K562 (cell line): ENCODE measurements around the gene PTGER2. TPM values are rescaled to one million over a fixed set of nuclear protein-coding genes. Genes with fewer than 3 reads are reported as not detected.

Experiments
- FIP1L1 ChIP-seq: fragments of 200-400 bp; formaldehyde crosslinking; IDR thresholded peaks from 2 replicates; pipeline ENCODE4 v1.6.1; 2018; ENCODE audit warnings: mild to moderate bottlenecking, low read depth, low read length; ENCODE audit not compliant: poor library complexity, severe bottlenecking
- LCOR ChIP-seq: sonication (generic); formaldehyde crosslinking; IDR thresholded peaks from 2 replicates; pipeline ENCODE4 v1.8.0; 2022; ENCODE audit warnings: mild to moderate bottlenecking, missing genetic modification reagents
- MTF1 ChIP-seq: fragments of 250-450 bp; sonication (Bioruptor Pico); IDR thresholded peaks from 2 replicates; pipeline ENCODE4 v1.9.0; 2021; ENCODE audit warnings: moderate library complexity, mild to moderate bottlenecking, inconsistent platforms, borderline replicate concordance
- SETDB1 ChIP-seq: IDR thresholded peaks from one replicate; pipeline ENCODE4 v1.6.1; 2012; ENCODE audit warnings: low read length, control low read depth, inconsistent platforms
- SRSF9 ChIP-seq: fragments of 200-400 bp; formaldehyde crosslinking; IDR thresholded peaks from 2 replicates; pipeline ENCODE4 v1.6.1; 2017; ENCODE audit warnings: low read depth, low read length, borderline replicate concordance
- YY1 ChIP-seq, 3 experiments: IDR thresholded peaks; 2 replicates each; pipeline ENCODE4 v1.6.1; 2011; ENCODE audit warnings: low read length in 2 of 3, mild to moderate bottlenecking in 2 of 3, moderate library complexity in 2 of 3, borderline replicate concordance in 1 of 3, control low read depth in 1 of 3, low read depth in 1 of 3; ENCODE audit not compliant: insufficient read depth in 3 of 3, insufficient replicate concordance in 2 of 3, control insufficient read depth in 1 of 3, insufficient read length in 1 of 3; ENCODE audit errors: extremely low read depth in 1 of 3
- ZNF444 ChIP-seq: fragments of 250-450 bp; sonication (Bioruptor Pico); IDR thresholded peaks from 2 replicates; pipeline ENCODE4 v1.4.0; 2020; ENCODE audit warnings: mild to moderate bottlenecking, moderate library complexity
- polyA plus RNA-seq, 8 experiments: library from polyadenylated mRNA; depleted of rRNA in 4 of 8; stranded (reverse) in 5 of 8; unstranded in 3 of 8; fragments of >200 nt; fragmentation: Nextera tagmentation in 2 of 8; fragmentation: Illumina TruSeq in 1 of 8; extraction: Ambion mirVana in 2 of 8; extraction: Trizol in 1 of 8; gene quantifications; 2 replicates each; pipeline versions ENCODE4 v1.2.1 to v1.2.3, GENCODE V29; 2011 to 2014; ENCODE audit warnings: inconsistent platforms in 1 of 8, missing spikeins in 1 of 8
- total RNA-seq, 7 experiments: library from RNA; depleted of rRNA in 6 of 7; stranded (reverse); fragments of >200 nt in 6 of 7; fragmentation: Illumina TruSeq in 2 of 7; extraction: Trizol in 2 of 7; gene quantifications; 2 replicates each; pipeline versions ENCODE4 v1.2.1 to v1.2.3, GENCODE V29; 2011 to 2021; ENCODE audit warnings: low replicate concordance in 1 of 7
- TF ChIP-seq, protein P1 (sequence below): fragments of 450-650 bp; IDR thresholded peaks from 2 replicates; pipeline ENCODE4 v1.6.1; 2016; ENCODE audit warnings: borderline replicate concordance
- TF ChIP-seq, protein P2 (sequence below): fragments of 250-450 bp; sonication (Bioruptor Pico); IDR thresholded peaks from 2 replicates; pipeline ENCODE4 v1.8.0; 2022; ENCODE audit warnings: moderate library complexity, mild to moderate bottlenecking, inconsistent platforms

PTGER2 gene
- total and polyA plus RNA-seq, 9 of the 15 experiments (the other 6 are each of a cell fraction or from before 2014, with no cell fraction given), result not detected

DNA sequence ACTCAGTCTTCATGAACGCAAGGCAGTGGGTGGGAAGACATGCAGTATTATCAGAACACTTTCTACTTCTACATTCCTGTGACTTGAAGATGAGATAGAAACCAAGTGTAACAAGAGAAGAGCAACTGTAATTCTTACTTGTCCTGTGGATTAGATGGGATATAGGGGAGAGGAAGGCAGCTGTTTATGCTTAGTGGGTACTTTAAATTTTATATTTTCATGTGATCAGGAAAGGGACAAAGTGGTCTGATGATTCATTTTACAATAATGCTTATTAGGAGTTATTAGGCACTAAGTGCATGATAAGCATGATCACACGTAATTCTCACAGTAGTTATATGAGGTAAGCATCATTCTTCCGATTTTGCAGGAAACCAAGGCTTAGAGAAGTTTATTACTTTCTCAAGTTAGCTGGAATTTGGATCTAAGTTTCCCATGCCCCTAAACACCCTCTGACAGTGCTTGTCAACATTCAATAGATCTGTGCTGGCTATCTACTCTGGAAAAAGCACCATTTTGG, 52.7 kb downstream of the PTGER2 start (continued):
- TF ChIP-seq, protein P1, sequence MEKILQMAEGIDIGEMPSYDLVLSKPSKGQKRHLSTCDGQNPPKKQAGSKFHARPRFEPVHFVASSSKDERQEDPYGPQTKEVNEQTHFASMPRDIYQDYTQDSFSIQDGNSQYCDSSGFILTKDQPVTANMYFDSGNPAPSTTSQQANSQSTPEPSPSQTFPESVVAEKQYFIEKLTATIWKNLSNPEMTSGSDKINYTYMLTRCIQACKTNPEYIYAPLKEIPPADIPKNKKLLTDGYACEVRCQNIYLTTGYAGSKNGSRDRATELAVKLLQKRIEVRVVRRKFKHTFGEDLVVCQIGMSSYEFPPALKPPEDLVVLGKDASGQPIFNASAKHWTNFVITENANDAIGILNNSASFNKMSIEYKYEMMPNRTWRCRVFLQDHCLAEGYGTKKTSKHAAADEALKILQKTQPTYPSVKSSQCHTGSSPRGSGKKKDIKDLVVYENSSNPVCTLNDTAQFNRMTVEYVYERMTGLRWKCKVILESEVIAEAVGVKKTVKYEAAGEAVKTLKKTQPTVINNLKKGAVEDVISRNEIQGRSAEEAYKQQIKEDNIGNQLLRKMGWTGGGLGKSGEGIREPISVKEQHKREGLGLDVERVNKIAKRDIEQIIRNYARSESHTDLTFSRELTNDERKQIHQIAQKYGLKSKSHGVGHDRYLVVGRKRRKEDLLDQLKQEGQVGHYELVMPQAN, result no peak
- TF ChIP-seq, protein P2, sequence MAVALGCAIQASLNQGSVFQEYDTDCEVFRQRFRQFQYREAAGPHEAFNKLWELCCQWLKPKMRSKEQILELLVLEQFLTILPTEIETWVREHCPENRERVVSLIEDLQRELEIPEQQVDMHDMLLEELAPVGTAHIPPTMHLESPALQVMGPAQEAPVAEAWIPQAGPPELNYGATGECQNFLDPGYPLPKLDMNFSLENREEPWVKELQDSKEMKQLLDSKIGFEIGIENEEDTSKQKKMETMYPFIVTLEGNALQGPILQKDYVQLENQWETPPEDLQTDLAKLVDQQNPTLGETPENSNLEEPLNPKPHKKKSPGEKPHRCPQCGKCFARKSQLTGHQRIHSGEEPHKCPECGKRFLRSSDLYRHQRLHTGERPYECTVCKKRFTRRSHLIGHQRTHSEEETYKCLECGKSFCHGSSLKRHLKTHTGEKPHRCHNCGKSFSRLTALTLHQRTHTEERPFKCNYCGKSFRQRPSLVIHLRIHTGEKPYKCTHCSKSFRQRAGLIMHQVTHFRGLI (CRISPR knock-in tag), result no peak
- no peak for TF ChIP-seq SETDB1
- no peak for TF ChIP-seq LCOR (CRISPR knock-in tag)
- TF ChIP-seq SRSF9, result no peak
- no peak for TF ChIP-seq YY1 (IDR thresholded peaks at IDR 0.05; ENCODE audit: borderline replicate concordance in 1 of 3, control insufficient read depth in 1 of 3, extremely low read depth in 1 of 3, insufficient read depth in 3 of 3, insufficient read length in 1 of 3, insufficient replicate concordance in 2 of 3, low read depth in 1 of 3, low read length in 2 of 3)
- no peak for TF ChIP-seq FIP1L1
- no peak for TF ChIP-seq ZNF444 (CRISPR knock-in tag)
- no peak for TF ChIP-seq MTF1 (CRISPR knock-in tag)
- TF ChIP-seq, all 486 proteins: peak for 0
